T47D (cell line): ENCODE data around the gene TMEM186.
A peak's percentile ranks its signal among the peaks of the same experiment; 100 is the strongest.
"Not testable (repeated sequence)": the region's sequence is repeated elsewhere in the genome, so short reads cannot be mapped to it uniquely, and the experiment has no call there.

Experiments
- DNase-seq, 2 experiments: peaks; one replicate each; pipeline versions ENCODE4 v3.0.0 to v3.0.0-alpha.2; 2011 to 2012; ENCODE audit warnings: low read depth in 1 of 2, low spot score in 1 of 2
- JUND ChIP-seq: IDR thresholded peaks from 2 replicates; pipeline ENCODE4 v1.6.1; 2012; ENCODE audit warnings: low read depth
- in situ Hi-C: cut with HindIII; loops from 2 replicates; pipeline ENCODE4 v1.10.0; 2016; ENCODE audit warnings: low sequenced_read_pairs, low pct_unique_long_range_greater_than_20kb

The TMEM186 gene

DNA sequence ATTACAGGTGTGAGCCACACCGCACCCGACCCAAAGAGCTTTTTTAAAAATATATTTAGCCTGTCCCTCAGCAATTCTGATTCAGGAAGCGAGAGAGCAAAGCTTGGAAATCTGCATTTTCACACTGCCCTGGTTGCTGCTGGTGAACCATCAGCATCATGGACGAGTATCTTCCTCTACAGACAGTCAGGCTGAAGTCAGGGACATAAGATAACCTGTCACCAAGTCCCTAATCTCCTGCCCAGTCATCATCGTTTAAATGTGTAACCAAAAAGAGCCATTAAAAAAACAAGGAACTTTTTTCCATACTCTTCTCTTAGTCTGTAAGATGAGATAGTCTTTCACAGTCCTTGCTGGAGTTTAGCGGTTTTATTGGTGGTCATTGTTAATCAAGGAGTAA is 6.9 kb upstream of the TMEM186 start:
- in situ Hi-C loops: no loop called here

DNA sequence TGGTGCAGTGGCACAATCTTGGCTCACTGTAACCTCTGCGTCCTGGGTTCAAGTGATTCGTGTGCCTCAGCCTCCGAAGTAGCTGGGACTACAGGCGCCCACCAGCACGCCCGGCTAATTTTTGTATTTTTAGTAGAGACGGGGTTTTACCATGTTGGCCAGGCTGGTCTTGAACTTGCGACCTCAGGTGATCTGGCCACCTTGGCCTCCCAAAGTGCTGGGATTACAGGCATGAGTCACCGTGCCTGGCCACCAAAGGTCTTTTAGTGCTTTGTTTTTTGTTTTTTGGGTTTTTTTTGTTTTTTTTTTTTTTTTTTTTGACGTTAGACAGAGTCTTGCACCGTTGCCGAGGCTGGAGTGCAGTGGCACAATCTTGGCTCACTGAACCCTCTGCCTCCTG is 6.3 kb upstream of the TMEM186 start:
- DNase-seq: not testable (repeated sequence)

More for the DNA sequence above, 6.9 kb upstream of the TMEM186 start:
- no peak for DNase-seq
- no peak for TF ChIP-seq JUND

DNA sequence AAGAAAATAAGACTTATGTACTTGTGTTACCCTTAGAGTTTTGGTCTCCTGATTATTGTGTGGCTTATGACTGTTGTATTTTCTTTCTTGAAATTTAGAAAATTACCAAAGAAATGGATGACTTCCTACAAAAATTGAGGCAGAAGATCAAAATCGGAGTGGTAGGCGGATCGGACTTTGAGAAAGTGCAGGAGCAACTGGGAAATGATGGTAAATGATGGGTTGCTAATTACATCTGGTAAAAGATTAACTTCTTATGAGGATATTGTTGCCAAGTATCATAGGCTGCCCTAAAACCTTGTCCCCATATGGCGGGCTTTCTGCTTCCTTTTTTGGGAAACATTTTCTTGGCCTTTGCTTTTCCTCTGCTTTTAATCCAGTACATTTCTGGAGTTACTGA is 4.3 kb upstream of the TMEM186 start:
- no peak for TF ChIP-seq JUND
- no peak for DNase-seq
- in situ Hi-C loops: no loop called here

More for the DNA sequence above, 6.3 kb upstream of the TMEM186 start:
- in situ Hi-C loops: not testable (repeated sequence)

DNA sequence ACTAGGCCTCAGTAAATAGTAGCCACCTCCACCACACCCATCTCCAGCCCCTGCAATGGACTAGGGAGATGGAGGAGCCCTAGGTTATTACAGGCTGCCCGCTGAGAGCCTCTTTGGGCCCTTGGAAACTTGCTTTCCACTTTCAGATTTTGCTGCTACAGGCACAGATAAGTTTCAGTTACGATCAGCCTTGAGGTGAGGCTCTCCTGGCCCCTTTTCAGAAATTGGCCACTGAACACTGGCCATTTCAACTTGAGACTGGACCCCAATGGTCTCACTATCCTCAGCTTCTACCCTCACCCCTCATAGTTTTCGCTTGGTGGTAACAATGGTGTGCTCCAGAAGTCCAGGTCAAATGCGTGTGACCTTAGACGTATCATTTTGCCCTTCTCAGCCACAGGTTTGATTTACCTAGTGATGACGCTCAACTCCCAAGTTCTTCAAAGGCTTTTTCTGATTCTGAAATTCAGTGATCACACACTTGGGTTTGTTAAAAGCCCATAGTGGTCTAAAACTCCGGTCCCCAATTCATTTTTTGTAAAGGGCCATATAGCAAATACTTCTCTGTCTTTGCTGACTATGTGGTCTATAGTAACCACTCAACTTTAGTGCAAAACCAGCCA is 1.2 kb upstream of the TMEM186 start:
- no peak for DNase-seq
- TF ChIP-seq JUND: no peak
- in situ Hi-C loops: no loop called here

DNA sequence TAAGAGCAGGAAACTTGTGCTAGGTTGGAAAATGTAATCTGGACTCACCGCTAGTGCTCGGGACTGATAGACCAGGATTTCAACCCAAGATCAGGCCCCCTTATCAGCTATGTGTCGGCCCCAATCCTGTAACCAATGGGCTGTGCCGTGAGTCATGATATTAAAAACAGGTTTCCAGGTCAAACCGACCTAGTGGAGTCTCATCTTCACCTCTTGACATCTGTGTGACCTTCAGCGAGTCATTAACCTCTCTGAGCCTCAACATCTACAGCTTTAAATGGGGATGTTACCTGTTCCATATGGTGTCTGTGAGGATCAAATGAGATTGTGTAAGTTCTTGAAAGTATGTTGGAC is 712 bp upstream of the TMEM186 start:
- no peak for TF ChIP-seq JUND
- DNase-seq: peak in 1 of 2 experiments; percentile 13
- in situ Hi-C loops: no loop called here

DNA sequence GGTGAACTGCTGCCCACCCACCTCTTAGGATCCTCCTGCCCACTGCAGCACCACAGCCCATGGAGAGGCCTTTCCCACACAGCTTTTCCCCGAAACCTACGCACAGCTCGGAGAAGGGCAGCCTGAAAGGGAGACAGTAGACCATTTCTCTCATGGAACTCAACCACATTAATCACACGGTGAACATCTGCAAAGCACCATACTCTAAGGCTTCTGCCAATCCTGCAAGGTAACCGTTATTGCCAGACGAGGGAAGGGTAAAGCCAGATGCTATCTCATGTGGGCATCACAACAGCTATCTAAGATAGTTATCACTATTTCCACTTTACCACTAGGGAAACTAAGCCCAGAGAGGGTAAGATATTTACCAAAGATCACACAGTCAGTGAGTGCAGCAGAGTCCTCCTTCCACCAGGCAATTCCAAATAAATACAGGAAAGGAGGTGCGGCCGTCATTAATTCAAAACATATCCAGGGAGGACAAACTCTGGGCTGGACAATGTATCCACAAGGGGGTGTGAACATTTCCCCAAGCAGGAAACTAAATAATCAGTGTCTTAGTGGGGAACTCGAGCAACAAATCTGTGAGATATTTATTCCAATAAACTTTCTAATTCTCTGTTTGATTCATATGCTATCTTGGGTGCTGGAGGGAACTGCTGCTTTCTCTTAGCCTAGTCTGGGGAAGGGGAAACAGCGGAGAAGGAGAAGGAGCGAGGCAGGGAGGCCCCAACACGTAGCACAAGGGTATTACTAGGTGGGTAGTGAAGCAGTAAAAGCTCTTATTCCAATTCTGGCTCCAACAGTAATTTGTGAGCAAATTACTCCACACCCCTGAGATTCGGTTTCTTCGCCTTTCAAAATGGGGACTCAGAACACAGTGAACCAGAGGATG is 723 bp downstream of the TMEM186 start:
- in situ Hi-C loops: no loop called here
- no peak for DNase-seq
- no peak for TF ChIP-seq JUND

DNA sequence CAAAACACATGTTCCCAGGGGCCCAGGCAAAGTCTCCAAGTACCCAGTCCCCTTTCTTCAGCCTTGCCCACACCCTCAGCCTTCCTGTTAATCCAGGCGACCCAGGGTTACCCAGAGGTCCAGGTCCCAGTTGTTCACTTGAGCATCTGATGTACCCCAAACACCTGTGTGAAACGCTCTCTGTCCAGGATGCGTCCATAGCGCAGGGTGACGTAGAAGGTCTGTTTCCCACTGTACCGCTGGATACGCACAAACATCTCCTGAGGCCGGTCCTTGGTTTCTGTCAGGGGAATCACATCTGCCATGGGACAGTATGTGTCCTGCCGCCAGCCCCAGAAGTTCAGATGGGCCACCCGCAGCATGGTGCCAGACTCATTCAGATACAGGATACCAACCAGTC is 1.6 kb downstream of the TMEM186 start:
- in situ Hi-C loops: no loop called here
- TF ChIP-seq JUND: no peak
- no peak for DNase-seq

DNA sequence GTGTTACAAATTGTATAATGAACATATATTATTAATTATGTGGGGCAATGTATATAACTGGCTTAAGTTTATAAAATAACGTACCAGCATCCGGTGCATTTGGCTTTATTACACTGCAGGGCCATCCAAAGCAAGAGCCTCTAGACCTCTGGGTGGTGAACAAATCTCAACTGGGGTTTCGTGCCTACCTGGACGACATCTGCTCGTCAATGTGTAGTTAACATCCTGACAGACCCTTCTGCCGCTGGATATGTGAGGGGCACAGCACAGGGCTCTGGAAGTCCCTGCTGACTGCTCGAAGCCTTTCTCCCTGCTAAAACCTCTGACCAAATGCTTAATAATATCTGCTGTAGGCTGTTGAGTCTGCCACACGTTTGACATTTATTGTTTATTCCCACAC is 2.3 kb downstream of the TMEM186 start:
- no peak for TF ChIP-seq JUND
- in situ Hi-C loops: no loop called here

DNA sequence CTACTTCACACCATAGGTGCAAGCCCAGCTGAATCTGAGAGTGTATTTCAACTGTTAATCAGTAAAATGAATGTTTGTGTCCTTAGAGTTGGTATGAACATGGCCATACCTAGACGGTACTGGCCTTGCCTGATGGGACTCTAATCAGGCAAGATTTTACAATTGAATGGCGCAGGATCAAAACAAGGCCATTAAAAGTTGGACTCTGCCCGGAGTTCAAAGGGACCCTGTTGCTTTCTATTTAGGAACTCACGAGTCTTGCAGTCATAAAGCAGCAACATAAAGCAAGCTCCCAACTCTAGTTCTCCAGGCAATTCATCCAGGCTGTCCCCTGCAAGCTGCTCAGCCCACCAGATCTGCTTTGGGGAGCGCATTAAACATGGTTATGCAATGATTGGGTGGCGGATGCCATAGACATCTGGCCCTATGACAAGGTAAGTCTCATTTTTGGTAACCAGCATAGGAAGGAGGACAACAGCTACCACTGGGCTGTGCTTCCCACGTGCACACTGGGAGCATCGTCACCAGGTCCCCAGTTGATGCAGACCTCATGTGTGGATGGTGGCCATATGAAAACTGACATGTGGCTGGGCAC is 8.8 kb downstream of the TMEM186 start:
- in situ Hi-C loops: no loop called here
- no peak for DNase-seq
- no peak for TF ChIP-seq JUND

More for the DNA sequence above, 2.3 kb downstream of the TMEM186 start:
- no peak for DNase-seq

DNA sequence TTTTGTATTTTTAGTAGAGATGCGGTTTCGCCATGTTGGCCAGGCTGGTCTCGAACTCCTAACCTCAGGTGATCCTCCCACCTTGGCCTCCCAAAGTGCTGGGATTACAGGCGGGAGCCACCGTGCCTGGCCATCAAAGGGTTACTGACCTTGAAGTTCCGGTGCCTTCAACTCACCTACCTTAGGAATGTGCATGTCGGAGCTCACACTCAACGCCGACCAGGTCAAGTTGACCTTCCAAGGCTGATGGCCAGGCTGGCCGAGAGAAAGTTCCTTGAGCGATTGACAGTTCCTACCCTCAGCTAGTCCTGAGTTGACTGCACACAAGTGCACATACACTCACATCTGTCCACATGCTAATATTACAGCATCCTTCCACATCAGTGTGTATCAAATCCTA is 11.1 kb downstream of the TMEM186 start:
- DNase-seq: peak in 1 of 2 experiments; percentile 75
- in situ Hi-C loops: not testable (repeated sequence)

DNA sequence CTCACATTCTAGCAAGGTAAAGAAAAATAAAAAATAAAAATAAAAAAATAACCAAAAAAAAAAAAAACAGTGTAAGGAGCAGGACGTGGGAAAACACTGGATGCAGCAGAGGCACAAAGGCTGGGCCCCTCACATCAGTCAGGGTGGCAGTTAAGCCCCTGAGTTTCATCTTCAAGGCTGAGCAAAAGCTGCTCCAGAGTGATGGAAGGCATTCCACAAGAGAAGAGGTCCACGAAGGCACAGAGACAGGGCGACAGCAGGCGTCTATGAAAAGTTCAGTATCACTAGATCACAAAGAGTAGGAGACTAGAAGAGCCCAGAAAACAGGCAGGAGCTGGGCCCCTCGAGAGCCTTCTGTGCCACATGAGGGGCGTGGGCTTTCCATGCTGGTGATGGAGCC is 12.0 kb downstream of the TMEM186 start:
- no peak for TF ChIP-seq JUND
- DNase-seq: no peak
- in situ Hi-C loops: no loop called here

DNA sequence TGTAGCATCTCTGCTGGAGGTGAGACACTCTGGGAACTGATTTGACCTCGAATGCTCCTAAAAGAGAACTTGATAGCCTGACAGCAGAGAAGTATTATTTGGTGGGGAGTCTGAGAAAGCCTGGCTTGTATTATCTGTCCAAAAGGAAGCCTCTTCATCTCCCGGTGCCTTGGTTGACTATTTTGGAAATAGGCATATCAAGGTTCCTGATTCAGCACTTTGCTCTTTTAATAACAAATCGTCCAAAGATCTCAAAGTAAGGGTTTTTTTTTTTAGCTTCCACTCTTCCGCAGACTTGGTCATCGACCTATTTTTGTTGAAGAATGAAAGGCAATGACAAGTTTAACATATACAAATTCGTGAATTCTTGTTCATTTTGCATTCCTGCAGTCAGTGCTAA is 14.8 kb downstream of the TMEM186 start:
- in situ Hi-C loops: no loop called here
- no peak for DNase-seq
- TF ChIP-seq JUND: no peak

DNA sequence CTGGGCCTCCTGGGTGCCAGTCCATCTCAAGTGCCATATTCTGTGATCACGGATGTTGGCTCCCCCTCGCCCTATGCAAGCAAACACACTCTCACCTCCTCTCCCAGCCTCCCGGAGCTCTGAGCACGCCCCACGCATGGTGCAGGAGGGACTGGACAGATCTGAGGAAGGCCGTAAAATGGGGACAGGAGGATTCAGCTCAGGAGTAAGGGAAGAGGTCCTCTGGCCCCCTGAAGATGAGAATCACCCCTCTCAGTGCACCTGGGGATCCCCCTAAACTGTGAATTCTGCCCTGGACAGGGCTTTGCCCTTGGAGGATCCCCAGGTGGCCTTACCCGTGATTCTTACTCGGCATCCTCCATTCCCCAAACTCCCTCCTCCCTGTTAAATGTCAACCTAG is 15.6 kb downstream of the TMEM186 start:
- no peak for DNase-seq
- no peak for TF ChIP-seq JUND
- in situ Hi-C loops: no loop called here
